K562 (cell line): ENCODE measurements around the gene FRYL. TPM values are rescaled to one million over a fixed set of nuclear protein-coding genes. Genes with fewer than 3 reads are reported as not detected.

Experiments
- ATAC-seq: fragments of 200-7000 bp; cut with Tn5 transposase; 3 replicates; pipeline ENCODE4 v1.9.1; 2020; ENCODE audit warnings: moderate library complexity
- BruUV-seq: library from RNA; stranded (reverse); fragments of 400-500 nt; replicated peaks from 2 replicates; lab custom pipeline; 2021; lab: Mats Ljungman, UMichigan
- CTCF ChIA-PET: fragments of 300-600 bp; formaldehyde crosslinking; extraction: SDS; loops from one replicate; lab custom pipeline; 2021; ENCODE audit warnings: low intra/inter-chr PET ratio; lab: Yijun Ruan, JAX
- POLR2A ChIA-PET: fragments of 300-600, 350-650 bp; sonication (Branson Sonifier 250); formaldehyde crosslinking; extraction: SDS; loops from one replicate; lab custom pipeline; 2021; ENCODE audit warnings: antibody characterized with exemption, inconsistent platforms; lab: Yijun Ruan, JAX
- DNase-seq, 4 experiments: peaks; one replicate each; pipeline versions ENCODE4 v3.0.0 to v3.0.0-alpha.2; 2011 to 2018; ENCODE audit warnings: low spot score in 3 of 4, mixed read lengths in 3 of 4; ENCODE audit errors: extremely low read depth in 1 of 4
- FAIRE-seq: peaks from 2 replicates; lab custom pipeline; 2011; peaks lifted over from hg19 to GRCh38; lab: Jason Lieb, UNC
- H2AFZ ChIP-seq: 2 replicates; pipeline ENCODE4 v1.6.0; 2011; ENCODE audit warnings: low read depth, low read length, control low read depth, inconsistent platforms
- H3K27ac ChIP-seq: fragments of 200-600 bp; 3 replicates; pipeline ENCODE4 v1.8.0; 2011; ENCODE audit warnings: low read depth, mild to moderate bottlenecking, control low read depth, inconsistent platforms, low read length, moderate library complexity, mixed read lengths; ENCODE audit errors: extremely low read depth
- H3K27me3 ChIP-seq, 2 experiments: fragments of 300-600 bp in 1 of 2; 2 replicates in 1 of 2; 3 replicates in 1 of 2; pipeline versions ENCODE4 v1.6.0 to v1.8.0; 2011; ENCODE audit warnings: inconsistent platforms in 2 of 2, low read length in 2 of 2, mild to moderate bottlenecking in 1 of 2, mixed read lengths in 1 of 2, moderate library complexity in 1 of 2; ENCODE audit not compliant: control insufficient read depth in 2 of 2, insufficient read depth in 2 of 2
- H3K36me3 ChIP-seq: fragments of 300-600 bp; 3 replicates; pipeline ENCODE4 v1.8.0; 2011; ENCODE audit warnings: mild to moderate bottlenecking, low read length, inconsistent platforms; ENCODE audit not compliant: control insufficient read depth, insufficient read depth
- H3K4me1 ChIP-seq, 2 experiments: fragments of 200-600 bp in 1 of 2; replicated peaks in 1 of 2; 2 replicates in 1 of 2; 3 replicates in 1 of 2; pipeline versions ENCODE4 v1.5.1 to v1.8.0; 2011; ENCODE audit warnings: inconsistent platforms in 2 of 2, low read length in 2 of 2, mild to moderate bottlenecking in 1 of 2, mixed read lengths in 1 of 2, moderate library complexity in 1 of 2; ENCODE audit not compliant: control insufficient read depth in 2 of 2, insufficient read depth in 2 of 2
- H3K4me2 ChIP-seq: 2 replicates; pipeline ENCODE4 v1.6.1; 2011; ENCODE audit warnings: low read length, control low read depth, inconsistent platforms, mixed read lengths; ENCODE audit not compliant: insufficient read depth
- H3K4me3 ChIP-seq: fragments of 200-600 bp; sonication (generic), shearing (Covaris generic); 2 replicates; pipeline ENCODE4 v1.5.1; 2016; ENCODE audit warnings: control low read depth, inconsistent platforms
- H3K79me2 ChIP-seq: fragments of 200-600 bp; 3 replicates; pipeline ENCODE4 v1.8.0; 2011; ENCODE audit warnings: low read length, inconsistent platforms; ENCODE audit not compliant: control insufficient read depth, insufficient read depth
- H3K9ac ChIP-seq, 2 experiments: 2 replicates each; pipeline versions ENCODE4 v1.6.0 to v1.6.1; 2011; ENCODE audit warnings: low read depth in 2 of 2, low read length in 2 of 2, control low read depth in 1 of 2, inconsistent platforms in 1 of 2, mild to moderate bottlenecking in 1 of 2, mixed read lengths in 1 of 2; ENCODE audit not compliant: insufficient read depth in 1 of 2
- H3K9me1 ChIP-seq: one replicate; pipeline ENCODE4 v1.6.0; 2011; ENCODE audit warnings: inconsistent platforms, mild to moderate bottlenecking, low read length, moderate library complexity; ENCODE audit not compliant: control insufficient read depth, insufficient read depth
- H3K9me3 ChIP-seq: replicated peaks from 2 replicates; pipeline ENCODE4 v1.5.1; 2011; ENCODE audit warnings: low read depth, low read length, inconsistent platforms; ENCODE audit not compliant: control insufficient read depth, insufficient read depth
- H4K20me1 ChIP-seq: replicated peaks from 2 replicates; pipeline ENCODE4 v1.6.1; 2011; ENCODE audit warnings: low read length, inconsistent platforms, mixed read lengths; ENCODE audit not compliant: control insufficient read depth, insufficient read depth
- CBX3 ChIP-seq, 2 experiments: IDR thresholded peaks; 1 replicate in 1 of 2; 2 replicates in 1 of 2; pipeline ENCODE4 v1.6.1; 2012; ENCODE audit warnings: inconsistent platforms in 2 of 2, low read length in 2 of 2, borderline replicate concordance in 1 of 2, control low read depth in 1 of 2
- CTBP1 ChIP-seq: fragments of 450-650 bp; IDR thresholded peaks from 2 replicates; pipeline ENCODE4 v1.6.1; 2016; ENCODE audit warnings: borderline replicate concordance
- KLF13 ChIP-seq: fragments of 450-650 bp; IDR thresholded peaks from 2 replicates; pipeline ENCODE4 v1.6.1; 2016; ENCODE audit warnings: missing genetic modification characterization, low read depth, mild to moderate bottlenecking, missing compliant biosample characterization, moderate library complexity, borderline replicate concordance
- MYBL2 ChIP-seq, 2 experiments: fragments of 450-650 bp in 1 of 2; sonication (generic) in 1 of 2; formaldehyde crosslinking in 1 of 2; IDR thresholded peaks; 2 replicates each; pipeline versions ENCODE4 v1.6.1 to v1.8.1; 2017 to 2022; ENCODE audit warnings: borderline replicate concordance in 1 of 2, inconsistent platforms in 1 of 2, low read depth in 1 of 2, mild to moderate bottlenecking in 1 of 2, missing genetic modification reagents in 1 of 2, moderate library complexity in 1 of 2
- NCOA6 ChIP-seq: fragments of 450-650 bp; IDR thresholded peaks from 2 replicates; pipeline ENCODE4 v1.6.1; 2017; ENCODE audit warnings: mild to moderate bottlenecking
- NFYB ChIP-seq: IDR thresholded peaks from 2 replicates; pipeline ENCODE4 v1.6.1; 2011; ENCODE audit warnings: mild to moderate bottlenecking, moderate library complexity; ENCODE audit not compliant: insufficient read length; ENCODE audit errors: extremely low read depth
- NUFIP1 ChIP-seq: fragments of 450-650 bp; IDR thresholded peaks from 2 replicates; pipeline ENCODE4 v1.6.1; 2018; ENCODE audit not compliant: partially characterized antibody
- POLR2A ChIP-seq: fragments of 450-650 bp; conservative IDR thresholded peaks from 2 replicates; pipeline ENCODE4 v1.6.1; 2016
- POLR3A ChIP-seq: IDR thresholded peaks from 2 replicates; pipeline ENCODE4 v1.6.1; 2011; ENCODE audit warnings: borderline replicate concordance, mild to moderate bottlenecking, moderate library complexity; ENCODE audit not compliant: insufficient read length, insufficient read depth; ENCODE audit errors: extremely low read depth
- RBM17 ChIP-seq: fragments of 200-400 bp; formaldehyde crosslinking; IDR thresholded peaks from 2 replicates; pipeline ENCODE4 v1.6.1; 2017; ENCODE audit warnings: low read depth, mild to moderate bottlenecking, low read length, borderline replicate concordance
- SETDB1 ChIP-seq: IDR thresholded peaks from one replicate; pipeline ENCODE4 v1.6.1; 2012; ENCODE audit warnings: low read length, control low read depth, inconsistent platforms
- SMAD1 ChIP-seq: fragments of 150-350 bp; IDR thresholded peaks from 2 replicates; pipeline ENCODE4 v1.6.1; 2014; ENCODE audit warnings: low read length, low read depth; ENCODE audit not compliant: partially characterized antibody
- ZNF140 ChIP-seq: fragments of 250-450 bp; sonication (Bioruptor Pico); IDR thresholded peaks from 2 replicates; pipeline ENCODE4 v1.8.0; 2021; ENCODE audit warnings: moderate library complexity, mild to moderate bottlenecking, inconsistent platforms
- ZNF165 ChIP-seq: fragments of 250-450 bp; sonication (Bioruptor Pico); IDR thresholded peaks from 2 replicates; pipeline ENCODE4 v1.4.0; 2020; ENCODE audit warnings: borderline replicate concordance
- ZNF23 ChIP-seq: fragments of 250-450 bp; sonication (Bioruptor Pico); IDR thresholded peaks from 2 replicates; pipeline ENCODE4 v1.4.0; 2020; ENCODE audit warnings: mild to moderate bottlenecking
- ZNF77 ChIP-seq: fragments of 250-450 bp; sonication (Bioruptor Pico); IDR thresholded peaks from 2 replicates; pipeline ENCODE4 v1.5.0; 2020
- WGBS: fragments of 100-300 bp; shearing (Covaris generic); methylation state at CpG from one replicate; pipeline ENCODE4 v1.1.6; 2016; ENCODE audit warnings: low coverage, mixed read lengths; ENCODE audit not compliant: insufficient coverage; ENCODE audit errors: missing lambda C conversion rate; 5-methylcytosine and 5-hydroxymethylcytosine counted together
- in situ Hi-C: fragments of 300-500 bp; cut with MboI; formaldehyde crosslinking; loops from 4 replicates; pipeline ENCODE4 v1.15.0; 2018; ENCODE audit warnings: inconsistent platforms, mixed read lengths
- intact Hi-C: fragments of 100-400 bp; cut with micrococcal nuclease; formaldehyde crosslinking; loops from 2 replicates; pipeline ENCODE4 v1.14.2; 2022
- polyA plus RNA-seq, 8 experiments: library from polyadenylated mRNA; depleted of rRNA in 4 of 8; stranded (reverse) in 5 of 8; unstranded in 3 of 8; fragments of >200 nt; fragmentation: Nextera tagmentation in 2 of 8; fragmentation: Illumina TruSeq in 1 of 8; extraction: Ambion mirVana in 2 of 8; extraction: Trizol in 1 of 8; gene quantifications; 2 replicates each; pipeline versions ENCODE4 v1.2.1 to v1.2.3, GENCODE V29; 2011 to 2014; ENCODE audit warnings: inconsistent platforms in 1 of 8, missing spikeins in 1 of 8
- total RNA-seq, 7 experiments: library from RNA; depleted of rRNA in 6 of 7; stranded (reverse); fragments of >200 nt in 6 of 7; fragmentation: Illumina TruSeq in 2 of 7; extraction: Trizol in 2 of 7; gene quantifications; 2 replicates each; pipeline versions ENCODE4 v1.2.1 to v1.2.3, GENCODE V29; 2011 to 2021; ENCODE audit warnings: low replicate concordance in 1 of 7
- TF ChIP-seq, protein P1 (sequence below): IDR thresholded peaks from 2 replicates; pipeline ENCODE4 v1.6.1; 2016; ENCODE audit warnings: missing genetic modification characterization, missing compliant biosample characterization

The FRYL gene
- total and polyA plus RNA-seq, 9 of the 15 experiments (the other 6 are each of a cell fraction or from before 2014, with no cell fraction given), result 7.2 to 34.9 (median 15.9) TPM

DNA sequence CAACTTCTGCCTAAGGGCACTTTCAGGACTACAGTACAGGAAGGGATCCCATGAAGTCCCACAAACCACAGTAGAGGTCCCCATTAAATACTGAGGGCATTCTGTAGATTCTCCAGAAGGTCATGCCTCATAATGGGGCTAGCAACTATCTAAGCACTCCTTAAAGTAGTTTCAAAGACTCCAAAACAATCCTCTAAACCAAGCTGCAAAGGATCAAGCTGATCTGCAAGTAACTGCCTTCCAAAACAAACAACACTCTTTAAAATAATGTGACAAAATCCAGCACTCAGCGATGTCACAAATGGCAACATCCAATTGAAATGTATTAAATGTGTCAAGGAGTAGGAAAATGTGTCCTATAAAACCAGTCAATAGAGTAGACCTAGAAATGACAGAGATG, 118.7 kb downstream of the FRYL start:
- H3K4me3 ChIP-seq, result no peak overlapping the region
- WGBS, result 81% methylated on average over 1 of the region's 1 CpG
- no peaks in the 10 kb centered on the region for H3K27me3 ChIP-seq
- no TSS peak for BruUV-seq
- peaks cover 0 to 3% of the 10 kb centered on the region in 2 experiments; a peak in 2 of 5 replicates for H3K4me1 ChIP-seq
- DNase-seq, result no peak
- in situ Hi-C loops, result no loop called here
- no peak overlapping the region for H3K4me2 ChIP-seq
- H3K27ac ChIP-seq, result no peak overlapping the region
- H3K9me3 ChIP-seq, result no peaks in the 10 kb centered on the region
- no peak for FAIRE-seq
- peak; percentile 34; the same call in 2 of the 3 replicates for ATAC-seq
- intact Hi-C loops, result no loop called here
- TF ChIP-seq KLF13 (tag) (no peak), ZNF140 (CRISPR knock-in tag) (no peak), NUFIP1 (no peak), ZNF165 (CRISPR knock-in tag) (no peak), NFYB (no peak), ZNF77 (CRISPR knock-in tag) (no peak), MYBL2 (IDR thresholded peaks at IDR 0.05; ENCODE audit: low read depth) (no peak), MYBL2 (CRISPR knock-in tag; IDR thresholded peaks at IDR 0.05; ENCODE audit: borderline replicate concordance) (no peak), CTBP1 (no peak), CBX3 (IDR thresholded peaks at IDR 0.05; ENCODE audit: borderline replicate concordance in 1 of 2, low read length in 2 of 2) (no peak), NCOA6 (no peak), RBM17 (no peak), SETDB1 (no peak), SMAD1 (no peak), POLR2A (no peak), POLR3A (no peak), ZNF23 (no peak)
- TF ChIP-seq, protein P1, sequence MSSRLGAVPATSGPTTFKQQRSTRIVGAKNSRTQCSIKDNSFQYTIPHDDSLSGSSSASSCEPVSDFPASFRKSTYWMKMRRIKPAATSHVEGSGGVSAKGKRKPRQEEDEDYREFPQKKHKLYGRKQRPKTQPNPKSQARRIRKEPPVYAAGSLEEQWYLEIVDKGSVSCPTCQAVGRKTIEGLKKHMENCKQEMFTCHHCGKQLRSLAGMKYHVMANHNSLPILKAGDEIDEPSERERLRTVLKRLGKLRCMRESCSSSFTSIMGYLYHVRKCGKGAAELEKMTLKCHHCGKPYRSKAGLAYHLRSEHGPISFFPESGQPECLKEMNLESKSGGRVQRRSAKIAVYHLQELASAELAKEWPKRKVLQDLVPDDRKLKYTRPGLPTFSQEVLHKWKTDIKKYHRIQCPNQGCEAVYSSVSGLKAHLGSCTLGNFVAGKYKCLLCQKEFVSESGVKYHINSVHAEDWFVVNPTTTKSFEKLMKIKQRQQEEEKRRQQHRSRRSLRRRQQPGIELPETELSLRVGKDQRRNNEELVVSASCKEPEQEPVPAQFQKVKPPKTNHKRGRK (tag), result no peak
- CTCF ChIA-PET, result no interaction called here
- H2AFZ ChIP-seq, result no peak overlapping the region
- POLR2A ChIA-PET, result interaction anchor here (0.6 kb wide), 1 partner anchor 18 kb away, joined by 3 read pairs; no protein-coding TSS in a partner anchor
- H3K36me3 ChIP-seq, result no peaks in the 10 kb centered on the region
- no peak overlapping the region for H3K9ac ChIP-seq
- H3K79me2 ChIP-seq, result peaks cover 17% of the 10 kb centered on the region
- H3K9me1 ChIP-seq, result no peaks in the 10 kb centered on the region
- no peaks in the 10 kb centered on the region for H4K20me1 ChIP-seq
